ENCODE results near the gene SFT2D3.

The SFT2D3 gene, protein sequence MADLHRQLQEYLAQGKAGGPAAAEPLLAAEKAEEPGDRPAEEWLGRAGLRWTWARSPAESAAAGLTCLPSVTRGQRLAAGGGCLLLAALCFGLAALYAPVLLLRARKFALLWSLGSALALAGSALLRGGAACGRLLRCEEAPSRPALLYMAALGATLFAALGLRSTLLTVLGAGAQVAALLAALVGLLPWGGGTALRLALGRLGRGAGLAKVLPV

DNA sequence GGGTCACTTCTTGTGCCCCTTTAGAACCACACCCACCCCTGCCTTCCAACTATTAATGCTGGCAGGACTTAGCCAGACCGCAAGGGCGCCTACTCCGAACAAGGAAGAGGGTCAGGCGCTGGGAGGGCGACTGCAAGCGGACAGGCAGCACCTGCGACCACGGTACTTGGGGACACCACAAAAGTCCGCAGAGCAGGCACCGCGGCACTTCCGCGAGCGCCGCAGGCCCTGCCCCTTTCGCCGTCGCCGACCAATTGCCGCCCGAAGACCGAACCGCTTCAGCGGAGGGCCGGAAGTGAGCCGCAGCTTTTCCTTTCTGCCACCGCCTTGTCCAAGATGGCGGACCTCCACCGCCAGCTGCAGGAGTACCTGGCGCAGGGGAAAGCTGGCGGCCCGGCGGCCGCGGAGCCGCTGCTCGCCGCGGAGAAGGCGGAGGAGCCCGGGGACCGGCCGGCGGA, at the start of gene SFT2D3:
TSS of gene SFT2D3 (plus strand) at position 305 of the 458 bp plus-strand sequence. CDS start at position 337, 32 bp downstream.
- DNase-seq (ENCODE audit: low read depth in 2 of 2, low spot score in 1 of 2) = peak; percentile 77 to 83

DNA sequence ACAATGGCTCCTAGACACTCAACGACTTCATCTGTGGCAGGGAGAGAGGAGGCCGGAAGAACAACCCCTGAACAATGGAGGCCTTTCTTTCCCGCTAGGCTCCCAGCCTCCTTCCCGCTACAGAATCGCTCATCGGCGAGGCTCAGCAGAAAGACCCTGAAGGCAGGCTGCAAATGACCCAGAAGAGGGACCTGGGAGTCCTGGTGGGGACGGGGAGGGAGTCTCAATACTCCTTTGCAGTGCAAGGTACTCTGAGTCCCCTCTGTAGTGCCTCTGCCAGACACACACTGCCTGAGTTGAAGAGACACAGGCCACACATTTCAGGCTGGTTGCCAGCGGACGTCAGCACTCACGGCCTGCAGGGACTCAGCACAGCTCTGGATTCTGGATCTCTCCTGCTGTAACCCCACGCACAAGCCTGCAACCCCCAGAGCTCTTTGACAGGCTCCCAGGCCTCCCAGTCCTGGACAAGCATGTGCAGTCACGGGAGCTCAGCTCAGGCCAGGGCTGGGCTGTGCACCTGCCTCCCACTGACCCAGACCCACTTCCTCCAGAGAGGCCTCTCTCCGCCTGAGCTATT, 49.2 kb upstream of the SFT2D3 start:
- DNase-seq (ENCODE audit: low read depth in 2 of 2, low spot score in 1 of 2) = no peak

GRCh38 chr2:127652786-127653357, 48.4 kb upstream of the SFT2D3 start:
- no peak for DNase-seq (ENCODE audit: low read depth in 2 of 2, low spot score in 1 of 2)

DNA sequence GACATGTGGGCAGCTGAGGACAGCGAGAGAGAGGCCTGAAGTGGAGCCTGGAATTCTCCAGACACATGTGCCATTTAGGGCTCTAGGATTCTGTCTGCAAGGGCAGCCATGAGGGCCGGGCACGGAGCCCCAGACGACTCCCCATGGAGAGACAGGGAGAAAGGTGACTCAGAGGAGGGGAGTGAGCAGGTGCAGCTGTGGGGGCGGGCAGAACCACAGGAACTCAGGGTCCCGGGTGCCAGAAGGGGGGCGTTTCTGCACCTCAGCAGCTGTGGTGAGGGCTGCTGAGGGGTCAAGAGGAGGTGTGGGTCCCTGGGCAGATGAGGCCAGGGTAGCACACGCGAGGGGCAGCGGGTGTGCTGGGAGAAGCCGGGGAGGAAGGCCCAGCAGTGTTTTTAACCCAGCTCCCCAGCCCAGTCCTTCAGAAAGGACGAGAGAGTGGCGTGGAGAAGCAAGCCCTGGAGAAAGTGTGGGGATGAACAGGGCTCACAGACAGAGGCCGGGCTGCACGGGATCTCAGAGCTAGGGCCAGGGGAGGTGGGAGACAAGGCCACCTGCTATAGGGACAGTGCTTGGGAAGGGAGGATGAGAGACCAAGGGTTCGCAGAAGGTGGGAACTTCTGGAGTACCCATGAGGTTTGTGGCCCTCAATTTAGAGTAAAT, 47.7 kb upstream of the SFT2D3 start:
- no peak for DNase-seq (ENCODE audit: low read depth in 2 of 2, low spot score in 1 of 2)

DNA sequence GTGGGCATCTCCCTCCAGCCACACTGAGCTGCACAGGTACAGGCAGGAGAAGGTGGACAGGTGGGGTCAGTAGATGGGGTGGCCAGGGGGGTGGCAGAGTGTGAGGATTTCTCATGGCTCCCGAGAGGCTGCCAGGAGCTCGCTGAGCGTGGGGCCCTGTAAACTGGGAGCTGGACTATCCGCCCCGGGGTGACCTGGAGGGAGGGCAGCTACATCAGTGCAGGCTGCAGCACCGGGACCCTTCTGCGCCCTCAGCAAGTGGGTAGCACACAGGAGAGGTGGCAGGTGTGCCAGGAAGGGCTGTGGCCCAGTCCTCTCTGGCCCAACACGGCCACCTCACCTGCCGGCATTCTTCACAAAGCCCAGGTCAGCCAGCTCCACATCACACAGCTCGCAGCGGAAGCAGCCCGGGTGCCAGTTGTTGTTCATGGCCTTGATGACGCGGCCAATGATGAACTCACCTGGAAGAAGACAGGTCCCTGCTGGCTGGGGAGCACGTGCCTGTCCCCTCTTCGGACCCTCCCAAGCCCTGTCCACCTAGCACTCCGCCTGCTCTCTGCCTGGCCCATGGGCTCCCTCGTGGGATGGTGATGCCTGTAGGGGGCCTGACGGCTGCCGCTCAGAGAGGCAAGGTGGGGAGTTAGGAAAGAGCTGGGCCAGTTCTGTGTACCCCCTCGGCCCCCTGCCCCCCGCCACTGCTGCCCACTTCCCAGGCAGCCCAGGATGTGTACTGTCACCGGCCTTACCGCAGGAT, 47.0 kb upstream of the SFT2D3 start:
- no peak for DNase-seq (ENCODE audit: low read depth in 2 of 2, low spot score in 1 of 2)

- no peak for DNase-seq (ENCODE audit: low read depth in 2 of 2, low spot score in 1 of 2)
Observed at GRCh38 chr2:127654838-127655175, 46.5 kb upstream of the SFT2D3 start.

- no peak for DNase-seq (ENCODE audit: low read depth in 2 of 2, low spot score in 1 of 2)
Observed at GRCh38 chr2:127655209-127656073, 45.9 kb upstream of the SFT2D3 start.

- no peak for DNase-seq (ENCODE audit: low read depth in 2 of 2, low spot score in 1 of 2)
Observed at GRCh38 chr2:127656569-127657231, 44.6 kb upstream of the SFT2D3 start.

DNA sequence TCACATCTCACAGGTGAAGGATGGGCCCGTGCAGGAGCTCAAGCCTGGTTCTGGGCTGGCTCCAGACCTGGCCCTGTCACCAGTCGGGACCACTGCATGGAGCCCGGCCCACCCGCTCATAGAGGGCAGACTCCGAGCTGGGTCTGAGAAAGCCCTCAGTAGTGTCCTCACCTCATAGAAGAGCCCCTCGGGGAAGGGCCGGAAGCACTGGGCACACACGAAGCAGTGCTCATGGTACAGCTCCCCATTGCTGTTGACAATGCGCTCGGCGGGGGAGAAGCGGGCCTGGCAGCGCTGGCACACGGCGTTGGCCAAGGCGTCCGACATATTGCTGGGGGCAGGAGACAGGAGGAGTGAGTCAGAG, 44.1 kb upstream of the SFT2D3 start:
- no peak for DNase-seq (ENCODE audit: low read depth in 2 of 2, low spot score in 1 of 2)

DNA sequence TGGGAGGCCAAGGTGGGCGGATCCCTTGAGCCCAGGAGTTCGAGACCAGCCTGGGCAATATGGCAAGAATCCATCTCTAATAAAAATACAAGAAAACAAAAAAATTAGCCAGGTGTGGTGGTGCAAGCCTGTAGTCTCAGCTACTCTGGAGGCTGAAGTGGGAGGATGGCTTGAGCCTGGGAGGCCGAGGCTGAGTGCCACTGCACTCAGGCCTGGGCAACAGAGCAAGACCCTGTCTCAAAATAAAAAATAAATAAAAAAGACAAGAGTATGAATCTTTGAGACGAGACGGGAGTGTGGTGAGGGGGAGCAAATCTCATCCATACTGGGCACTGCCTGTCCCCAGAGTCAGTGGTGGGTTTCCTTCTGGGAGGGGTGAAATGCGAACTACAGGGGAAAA, 43.2 kb upstream of the SFT2D3 start:
- DNase-seq (ENCODE audit: low read depth in 2 of 2, low spot score in 1 of 2) = no peak

- DNase-seq (ENCODE audit: low read depth in 2 of 2, low spot score in 1 of 2) = no peak
Observed at GRCh38 chr2:127658641-127659407, 42.5 kb upstream of the SFT2D3 start.

- DNase-seq (ENCODE audit: low read depth in 2 of 2, low spot score in 1 of 2) = no peak
Observed at GRCh38 chr2:127659408-127660290, 41.6 kb upstream of the SFT2D3 start.

GRCh38 chr2:127660291-127660578, 41.1 kb upstream of the SFT2D3 start:
- DNase-seq (ENCODE audit: low read depth in 2 of 2, low spot score in 1 of 2) = no peak

- no peak for DNase-seq (ENCODE audit: low read depth in 2 of 2, low spot score in 1 of 2)
Observed at GRCh38 chr2:127661072-127661649, 40.1 kb upstream of the SFT2D3 start.

DNA sequence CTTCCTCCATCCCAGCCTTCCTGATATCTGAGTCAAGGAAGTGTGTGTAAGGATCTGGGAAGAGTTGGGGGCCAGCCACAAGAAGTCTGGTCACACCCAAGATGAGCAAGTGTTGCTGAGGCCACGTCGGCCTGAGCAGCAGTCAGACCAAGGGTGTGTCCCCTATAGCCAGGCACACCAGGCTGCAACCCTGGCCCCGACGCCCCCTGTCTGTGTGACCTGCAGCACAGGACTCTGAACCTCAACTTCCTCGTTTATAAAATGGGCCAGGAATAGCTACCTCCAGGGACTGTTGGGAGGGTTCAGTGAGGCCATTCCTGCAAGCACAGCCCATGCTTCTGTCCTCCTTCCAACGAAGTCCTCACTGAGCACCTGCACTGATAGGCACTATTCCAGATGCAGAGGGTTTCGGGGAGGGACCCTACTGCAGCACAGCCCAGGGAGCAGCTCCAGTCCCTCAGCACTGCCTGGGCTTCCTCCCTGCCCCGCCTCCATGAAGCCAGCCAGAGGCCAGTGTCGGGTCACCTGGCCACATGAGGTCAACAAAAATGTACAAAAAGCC, 39.3 kb upstream of the SFT2D3 start:
- DNase-seq (ENCODE audit: low read depth in 2 of 2, low spot score in 1 of 2) = no peak

- no peak for DNase-seq (ENCODE audit: low read depth in 2 of 2, low spot score in 1 of 2)
Observed at GRCh38 chr2:127662937-127663565, 38.2 kb upstream of the SFT2D3 start.

DNA sequence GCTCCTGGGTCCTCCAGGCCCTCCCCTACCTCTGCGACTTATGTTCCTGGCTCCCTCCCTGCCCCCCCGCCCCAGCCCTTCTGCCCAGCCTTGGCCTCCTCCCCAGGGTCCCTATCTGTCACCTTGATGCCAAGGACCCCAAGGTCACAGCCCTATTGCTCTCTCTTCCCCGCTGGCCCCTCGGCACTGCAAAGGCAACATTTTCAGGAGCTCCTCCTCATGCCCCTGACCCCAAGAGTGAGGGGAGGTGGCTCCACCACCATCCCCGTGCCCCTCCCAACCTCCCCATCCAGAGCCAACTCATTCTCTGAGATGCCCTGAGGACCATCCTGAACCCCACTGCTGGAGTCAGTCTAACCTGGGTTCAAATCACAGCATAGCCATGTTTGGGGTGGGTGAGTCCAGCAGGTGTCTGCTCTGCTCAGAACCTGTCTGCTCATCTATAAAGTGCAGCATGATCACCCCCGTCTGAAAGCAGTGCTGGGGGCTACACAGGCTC, 37.7 kb upstream of the SFT2D3 start:
- DNase-seq (ENCODE audit: low read depth in 2 of 2, low spot score in 1 of 2) = no peak
